Measurements from ENCODE around the gene PARP12.

The PARP12 gene

DNA sequence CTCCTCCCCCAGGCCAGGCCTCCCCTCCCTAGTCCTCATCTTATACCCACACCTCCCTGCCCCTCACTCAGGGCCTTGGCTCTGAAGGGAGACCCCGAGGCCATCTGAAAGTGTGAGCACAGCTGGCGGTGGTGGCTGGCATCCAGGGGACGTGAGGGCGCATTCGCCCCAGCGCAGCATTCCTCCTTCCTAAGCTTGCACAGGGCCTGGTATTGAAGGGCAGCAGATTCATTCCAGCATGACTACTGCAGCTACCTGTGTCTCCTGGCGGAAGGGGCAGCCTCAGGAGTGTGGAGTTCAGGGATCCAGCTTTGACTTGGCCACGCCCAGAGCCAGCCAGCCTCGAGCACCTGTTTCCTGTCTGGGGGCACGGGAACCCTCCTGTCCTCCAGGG, 72.6 kb downstream of the PARP12 start:
- DNase-seq = no peak

DNA sequence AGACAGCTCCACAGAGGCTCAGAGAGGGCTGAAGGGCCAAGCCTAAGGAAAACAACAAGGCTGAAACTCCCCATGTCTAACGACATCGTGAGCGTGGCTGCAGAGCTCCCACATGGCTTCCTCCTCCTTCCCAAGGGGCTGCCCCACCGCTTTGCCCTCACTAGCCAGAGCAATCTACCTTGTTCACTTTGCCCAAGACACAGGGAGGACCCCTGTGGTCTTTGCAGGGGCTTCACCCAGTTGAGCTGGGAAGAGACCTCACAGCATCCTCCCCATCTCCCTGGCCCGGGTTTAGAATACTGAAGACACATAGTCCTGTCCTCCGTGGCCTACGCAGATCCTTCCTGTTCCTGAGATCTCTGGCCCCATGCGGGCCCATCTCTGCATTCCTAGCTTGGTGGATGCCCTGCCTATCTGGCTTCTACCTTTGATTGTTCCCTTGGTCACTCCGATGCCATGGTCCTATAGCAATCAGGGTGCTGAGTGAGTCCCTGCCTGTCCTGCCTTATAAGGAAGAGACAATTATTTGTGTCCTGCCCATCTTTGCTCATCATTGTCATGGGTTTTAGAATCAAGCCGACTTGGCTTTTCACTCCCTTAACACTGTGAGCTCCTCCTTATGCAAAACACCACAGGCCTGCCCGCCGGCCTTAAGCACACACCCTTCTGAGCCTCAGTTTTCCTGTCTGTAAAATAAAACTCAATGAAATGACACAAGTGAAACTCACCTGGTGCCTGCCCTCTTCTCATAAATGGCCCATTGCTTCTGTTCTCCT, 73.2 kb downstream of the PARP12 start:
- DNase-seq = no peak

DNA sequence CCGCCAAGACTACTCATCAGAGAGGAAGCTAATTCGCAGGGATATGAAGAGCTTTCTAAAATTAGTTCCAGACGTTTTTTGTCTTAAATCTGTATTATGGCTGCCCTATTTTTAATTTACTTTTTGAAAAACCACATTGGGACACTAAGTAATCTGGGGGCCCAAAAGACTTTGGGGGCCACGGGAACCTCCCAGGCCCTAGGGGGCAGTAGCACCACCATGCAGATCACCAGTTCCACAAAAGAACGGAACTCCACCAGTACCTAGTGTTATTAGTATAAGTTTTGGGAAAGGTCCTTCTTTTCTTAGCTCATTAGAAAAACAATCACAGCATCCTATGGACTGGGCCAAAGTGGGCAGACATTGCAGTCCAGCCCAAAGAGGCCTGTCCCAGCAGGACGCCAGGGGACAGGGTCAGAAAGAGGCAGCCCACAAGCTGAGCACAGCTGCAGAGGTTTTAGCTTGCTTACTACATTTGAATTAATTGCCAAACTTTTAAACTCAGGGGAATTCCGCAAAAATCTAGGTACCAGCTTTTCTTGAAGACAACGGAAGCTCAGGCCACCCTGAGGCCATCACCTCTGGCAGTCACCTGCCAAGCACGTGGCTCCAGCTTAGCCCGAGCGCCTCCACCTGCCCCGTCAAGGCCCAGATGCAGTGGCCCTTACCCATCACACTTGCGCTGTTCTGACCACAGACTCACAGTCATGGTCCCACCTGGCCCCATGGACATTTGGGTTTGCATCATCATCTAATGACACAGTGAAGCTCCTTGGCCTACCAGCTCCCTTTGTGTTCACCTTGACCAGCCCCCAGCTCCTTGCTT, 74.8 kb downstream of the PARP12 start:
- DNase-seq = no peak

DNA sequence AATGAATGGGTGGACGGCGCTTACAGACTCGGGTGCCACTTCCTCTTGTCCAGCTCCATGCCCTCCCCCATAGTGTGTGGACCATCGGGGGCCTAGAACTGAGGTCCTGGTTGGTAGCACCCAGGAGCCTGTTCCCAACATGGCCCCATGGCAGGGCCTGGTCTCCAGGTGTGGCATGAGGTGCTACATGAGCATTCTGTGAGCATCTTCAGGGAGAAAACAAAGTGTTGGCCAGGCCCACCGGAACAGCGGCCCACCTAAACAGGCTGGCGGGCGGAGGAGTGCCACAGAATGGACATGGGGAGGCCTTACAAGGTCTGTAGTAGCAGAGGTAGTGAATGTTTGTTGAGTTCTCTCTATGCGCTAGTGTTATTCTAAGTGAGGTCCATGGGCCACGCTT, 76.9 kb downstream of the PARP12 start:
- DNase-seq = no peak

DNA sequence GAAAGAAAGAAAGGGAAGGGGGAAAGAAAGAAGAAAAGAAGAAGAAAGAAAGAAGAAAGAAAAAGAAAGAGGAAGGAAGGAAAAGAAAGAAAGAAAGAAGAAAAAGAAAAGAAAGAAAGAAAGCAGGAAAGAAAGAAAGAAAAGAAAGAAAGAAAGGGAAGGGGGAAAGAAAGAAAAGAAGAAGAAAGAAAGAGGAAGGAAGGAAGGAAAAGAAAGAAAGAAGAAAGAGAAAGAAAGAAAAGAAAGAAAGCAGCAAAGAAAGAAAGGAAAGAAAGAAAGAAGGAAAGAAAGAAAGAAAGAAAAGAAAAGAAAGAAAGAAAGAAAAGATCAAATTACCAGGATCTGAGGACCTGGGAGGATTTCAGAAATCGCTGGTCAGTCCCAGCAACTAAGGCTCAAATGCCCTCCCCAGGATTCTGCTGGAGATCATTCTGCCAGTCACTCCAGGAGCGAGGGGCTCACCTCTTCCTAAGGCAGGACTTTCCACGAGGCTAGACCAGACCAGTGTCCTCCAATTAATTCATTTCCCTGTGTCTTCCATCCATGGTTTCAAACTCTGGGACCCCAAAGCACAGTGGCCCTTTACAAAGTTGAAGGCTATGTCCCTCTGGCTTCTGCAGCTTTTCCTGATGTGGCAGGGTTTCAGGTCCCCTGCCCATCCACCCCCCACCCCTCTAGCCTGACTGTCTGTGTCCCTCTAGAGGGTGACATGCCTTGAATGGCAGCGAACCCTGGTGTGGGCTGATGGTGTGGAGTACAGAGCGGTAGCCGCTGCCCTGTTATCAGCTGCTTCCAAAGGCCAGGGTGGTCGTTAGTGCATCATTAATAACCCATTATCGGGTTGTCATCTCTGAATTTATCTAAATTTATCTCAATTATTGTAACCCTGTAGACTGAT, 77.9 kb downstream of the PARP12 start:
- DNase-seq = no peak

DNA sequence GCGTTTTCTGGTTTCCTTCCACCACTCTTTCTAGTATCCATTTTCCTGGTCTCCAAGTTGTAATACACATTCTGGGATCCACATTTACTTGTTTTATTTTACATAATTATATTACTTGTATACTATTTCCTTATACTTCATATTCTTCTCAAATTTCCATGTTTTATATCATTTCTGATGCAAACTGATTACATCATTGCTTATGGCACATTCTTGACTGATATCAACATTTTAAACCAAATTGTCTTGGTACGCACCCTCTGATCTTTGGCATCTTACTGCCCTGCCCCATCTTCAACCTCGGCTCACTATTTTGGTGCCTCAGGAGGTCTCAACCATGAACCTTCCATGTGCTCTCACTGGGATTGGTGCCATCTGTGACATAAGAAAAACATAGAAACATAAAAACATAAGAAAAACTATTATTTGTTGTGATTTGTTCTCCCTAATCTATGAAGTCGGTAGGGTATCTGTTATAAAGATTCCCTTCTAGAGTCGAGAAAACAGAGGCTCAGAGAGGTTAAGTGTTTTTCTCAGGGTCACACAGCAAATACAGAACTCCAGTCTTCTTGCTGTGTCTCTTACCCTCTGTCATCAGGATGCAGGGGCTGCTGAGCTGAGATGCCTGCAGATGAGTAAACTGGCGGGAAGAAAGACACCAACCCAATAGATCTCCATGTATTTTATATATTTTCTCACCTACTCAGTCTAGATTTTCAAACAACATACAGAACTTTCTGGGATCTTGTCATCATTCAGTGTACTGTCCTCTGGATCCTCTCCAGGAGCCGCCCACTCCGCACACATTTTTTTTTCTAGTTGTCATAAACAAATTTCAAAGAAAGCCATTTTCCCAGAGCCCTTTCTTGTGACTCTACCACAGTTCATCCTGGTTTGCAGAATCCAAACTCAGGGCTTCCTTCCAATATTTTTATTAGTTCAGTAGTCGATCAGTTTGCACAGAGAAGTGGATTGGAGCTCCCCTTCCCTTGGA, 79.5 kb downstream of the PARP12 start:
- DNase-seq = no peak

DNA sequence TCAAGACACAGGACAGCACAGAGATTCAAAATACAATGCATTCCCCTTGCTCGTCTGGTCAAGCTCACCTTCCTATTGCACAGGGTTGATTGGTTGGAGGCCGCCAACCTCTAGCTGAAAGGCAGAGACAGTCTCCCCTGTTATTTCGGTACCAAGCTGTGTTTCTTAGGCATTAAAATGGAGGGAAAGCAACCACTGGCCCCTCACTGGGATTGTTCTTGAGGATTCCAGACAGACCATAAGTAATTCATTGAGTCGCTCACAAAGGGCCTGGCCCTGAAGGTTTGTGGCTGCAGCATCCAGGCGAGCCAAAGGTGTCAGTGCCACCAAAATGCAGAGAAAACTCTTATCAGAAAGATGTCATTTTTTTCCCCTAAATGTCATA, 81.2 kb downstream of the PARP12 start:
- DNase-seq = no peak

DNA sequence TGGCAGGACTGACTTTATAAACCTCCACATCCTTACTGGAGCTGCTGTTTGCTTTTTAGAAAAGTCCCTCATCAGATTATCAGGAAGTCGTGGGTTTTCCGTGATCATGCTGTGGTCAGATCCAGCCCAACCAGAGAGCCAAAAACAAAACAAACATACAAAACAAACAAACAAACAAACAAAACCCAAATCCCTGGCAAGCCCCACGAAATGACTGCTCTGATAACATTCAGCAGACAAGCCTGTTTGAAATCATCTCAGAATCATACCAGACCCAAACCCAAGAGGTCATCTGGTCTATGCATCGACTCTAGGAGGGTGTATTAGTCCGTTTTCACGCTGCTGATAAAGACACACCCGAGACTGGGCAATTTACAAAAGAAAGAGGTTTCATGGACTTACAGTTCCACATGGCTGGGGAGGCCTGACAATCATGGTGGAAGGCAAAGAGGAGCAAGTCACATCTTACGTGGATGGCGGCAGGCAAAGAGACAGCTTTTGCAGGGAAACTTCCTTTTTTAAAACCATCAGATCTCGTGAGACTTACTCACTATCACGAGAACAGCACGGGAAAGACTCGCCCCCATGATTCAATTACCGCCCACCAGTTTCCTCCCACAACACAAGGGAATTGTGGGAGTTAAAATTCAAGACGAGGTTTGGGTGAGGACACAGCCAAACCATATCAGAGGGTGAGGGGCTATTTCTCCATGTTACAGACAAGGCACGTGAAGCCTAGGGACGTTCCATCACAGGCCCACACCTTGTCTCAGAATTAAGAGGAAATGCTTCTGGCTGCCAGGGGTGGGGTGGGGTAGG, 85.7 kb downstream of the PARP12 start:
- no peak for DNase-seq

DNA sequence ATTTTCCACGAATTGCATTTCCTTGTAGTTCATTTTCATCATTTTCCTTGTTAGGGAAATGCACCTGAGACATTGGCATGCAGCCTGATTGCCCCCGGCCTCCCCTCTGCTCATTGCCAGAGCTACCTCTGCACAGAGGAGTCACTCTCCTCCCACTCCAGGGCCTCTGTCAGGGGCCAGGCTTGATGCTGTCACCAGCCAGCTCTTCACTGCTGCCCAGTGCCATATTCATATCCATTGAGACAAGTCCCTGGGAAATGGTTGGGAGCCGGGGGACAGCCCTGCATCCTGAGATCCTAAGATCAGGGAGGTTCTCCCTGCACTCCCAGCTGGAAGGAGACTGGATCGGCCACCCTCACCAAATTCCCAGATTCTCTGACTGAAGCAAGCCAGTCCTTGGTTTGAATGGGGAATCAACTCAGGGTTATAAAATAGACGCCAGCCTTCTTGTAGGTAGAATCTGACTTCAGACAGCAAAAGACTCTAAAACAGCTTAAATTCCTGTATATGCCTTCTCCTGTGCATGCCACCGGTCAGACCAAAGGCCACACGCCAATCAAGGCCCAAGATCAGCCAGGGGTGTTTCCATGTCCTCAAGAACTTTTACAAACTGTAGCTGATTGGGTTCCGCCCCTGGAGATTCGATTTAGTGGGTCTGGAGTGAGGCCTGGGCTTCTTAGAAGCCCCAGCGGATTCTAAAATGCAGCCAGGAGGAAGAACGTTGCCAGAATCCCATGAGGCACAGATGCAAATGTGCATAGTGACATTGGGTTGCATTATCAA, 86.5 kb downstream of the PARP12 start:
- no peak for DNase-seq

DNA sequence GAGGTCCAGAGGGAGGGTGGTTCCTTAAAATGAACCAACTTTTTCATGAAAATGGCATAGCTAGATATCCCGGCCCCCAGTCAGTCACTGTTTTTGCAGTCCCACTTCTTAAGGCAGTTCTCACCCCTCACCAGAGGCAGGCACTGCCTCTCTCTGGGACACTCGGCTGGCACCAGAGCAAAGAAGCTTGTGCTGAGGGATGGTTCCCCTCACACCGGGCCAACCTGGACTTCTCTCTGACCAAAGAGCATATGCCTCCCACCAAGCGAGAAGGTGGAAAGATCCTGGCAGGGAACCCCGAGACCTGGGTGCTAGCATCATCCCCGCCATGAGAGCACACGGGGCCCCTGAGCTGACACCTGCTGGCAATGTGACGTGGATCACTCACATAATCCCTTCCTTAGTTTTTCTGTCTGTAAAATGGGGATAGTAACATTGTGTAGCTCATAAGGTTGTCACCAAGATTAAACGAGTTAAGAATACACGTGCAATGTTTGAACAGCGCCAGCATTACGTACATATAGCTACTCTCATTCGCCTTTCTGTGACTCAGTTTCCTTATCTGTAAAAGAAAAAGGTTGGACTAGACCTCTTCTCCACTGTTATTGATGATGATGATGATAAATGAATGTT, 88.5 kb downstream of the PARP12 start:
- no peak for DNase-seq

All from activated gamma-delta T cell treated with Interleukin-2 at 50 U/mL for 16 hours (primary cell).